Kidney capillary endothelial cell (primary cell): ENCODE measurements around the gene CRX.
"Not testable (repeated sequence)": the region's sequence is repeated elsewhere in the genome, so short reads cannot be mapped to it uniquely, and the experiment has no call there.

Source experiments
- DNase-seq: peaks from one replicate; pipeline ENCODE4 v3.0.0-alpha.2; 2018; ENCODE audit warnings: low spot score

Gene CRX

GRCh38 chr19:47859838-47860237, 38.1 kb downstream of the CRX start:
- DNase-seq: not testable (repeated sequence)

- no peak for DNase-seq
Measured at GRCh38 chr19:47860602-47861297, 39.0 kb downstream of the CRX start.

GRCh38 chr19:47861630-47862029, 39.9 kb downstream of the CRX start:
- no peak for DNase-seq

GRCh38 chr19:47863514-47863936, 41.8 kb downstream of the CRX start:
- DNase-seq: peak; percentile 70

- no peak for DNase-seq
Measured at GRCh38 chr19:47865166-47865565, 43.4 kb downstream of the CRX start.

- DNase-seq: no peak
Measured at GRCh38 chr19:47878906-47879305, 57.2 kb downstream of the CRX start.

GRCh38 chr19:47879385-47879784, 57.6 kb downstream of the CRX start:
- DNase-seq: not testable (repeated sequence)

GRCh38 chr19:47881757-47882156, 60.0 kb downstream of the CRX start:
- no peak for DNase-seq

GRCh38 chr19:47882890-47883289, 61.2 kb downstream of the CRX start:
- no peak for DNase-seq

GRCh38 chr19:47885067-47885463, 63.3 kb downstream of the CRX start:
- DNase-seq: no peak

GRCh38 chr19:47886010-47886559, 64.3 kb downstream of the CRX start, which contains the start of gene SULT2A1:
Gene SULT2A1 (minus strand): TSS chr19:47886315. CDS start chr19:47886257, 58 bp downstream.
- no peak for DNase-seq

- DNase-seq: no peak
Measured at GRCh38 chr19:47890865-47891621, 69.3 kb downstream of the CRX start.

- DNase-seq: no peak
Measured at GRCh38 chr19:47891622-47891922, 69.8 kb downstream of the CRX start.

GRCh38 chr19:47891923-47892666, 70.4 kb downstream of the CRX start:
- DNase-seq: no peak
